Measurements from ENCODE around the gene CDK5RAP2. TPM values are rescaled to one million over a fixed set of nuclear protein-coding genes. Genes with fewer than 3 reads are reported as not detected.

The CDK5RAP2 gene
- total RNA-seq, 4 donors from 2014 or later, result 41.6 to 77.2 (median 43.2) TPM

- Histone ChIP-seq H3K4me3 (no peak overlapping the region), H3K27ac (no peak overlapping the region), H3K36me3 (peaks cover 0 to 80% of the 10 kb centered on the region in 2 donors), H3K4me1 (peaks cover 0 to 13% (median 0%) of the 10 kb centered on the region in 3 donors), H3K27me3 (no peaks in the 10 kb centered on the region), H3K9me3 (no peaks in the 10 kb centered on the region)
- WGBS, 2 donors (ENCODE audit: low coverage in 1 of 2), result 82 to 88% methylated on average over 3 to 4 of the region's 8 CpGs
- ATAC-seq, result no peak
- TF ChIP-seq POLR2A (IDR thresholded peaks at IDR 0.05) (no peak), EP300 (IDR thresholded peaks at IDR 0.05) (no peak), POLR2AphosphoS5 (IDR thresholded peaks at IDR 0.05) (no peak)
- TF ChIP-seq, protein P1, sequence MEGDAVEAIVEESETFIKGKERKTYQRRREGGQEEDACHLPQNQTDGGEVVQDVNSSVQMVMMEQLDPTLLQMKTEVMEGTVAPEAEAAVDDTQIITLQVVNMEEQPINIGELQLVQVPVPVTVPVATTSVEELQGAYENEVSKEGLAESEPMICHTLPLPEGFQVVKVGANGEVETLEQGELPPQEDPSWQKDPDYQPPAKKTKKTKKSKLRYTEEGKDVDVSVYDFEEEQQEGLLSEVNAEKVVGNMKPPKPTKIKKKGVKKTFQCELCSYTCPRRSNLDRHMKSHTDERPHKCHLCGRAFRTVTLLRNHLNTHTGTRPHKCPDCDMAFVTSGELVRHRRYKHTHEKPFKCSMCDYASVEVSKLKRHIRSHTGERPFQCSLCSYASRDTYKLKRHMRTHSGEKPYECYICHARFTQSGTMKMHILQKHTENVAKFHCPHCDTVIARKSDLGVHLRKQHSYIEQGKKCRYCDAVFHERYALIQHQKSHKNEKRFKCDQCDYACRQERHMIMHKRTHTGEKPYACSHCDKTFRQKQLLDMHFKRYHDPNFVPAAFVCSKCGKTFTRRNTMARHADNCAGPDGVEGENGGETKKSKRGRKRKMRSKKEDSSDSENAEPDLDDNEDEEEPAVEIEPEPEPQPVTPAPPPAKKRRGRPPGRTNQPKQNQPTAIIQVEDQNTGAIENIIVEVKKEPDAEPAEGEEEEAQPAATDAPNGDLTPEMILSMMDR (IDR thresholded peaks at IDR 0.05), result no peak
These were observed 190.1 kb downstream of the CDK5RAP2 start for GRCh38 chr9:120389867-120390266.

DNA sequence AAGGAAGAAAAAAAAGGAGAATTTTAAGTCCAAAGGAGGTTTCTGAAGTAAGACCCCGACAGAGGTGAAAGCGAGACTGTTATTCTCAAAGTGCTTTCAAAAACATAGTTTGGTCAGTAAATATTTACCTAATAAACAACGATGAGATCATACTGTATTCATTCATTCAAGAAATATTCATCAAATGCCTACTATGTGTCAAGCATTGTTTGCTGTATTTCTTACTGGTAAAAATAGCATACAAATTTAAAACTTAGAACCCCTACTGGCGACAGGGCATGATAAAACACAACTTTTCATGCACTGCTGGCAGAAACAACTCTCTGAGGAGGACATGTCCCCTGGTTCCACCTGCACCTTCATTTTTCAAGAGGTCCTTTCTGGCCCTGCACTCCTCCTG lies 190.7 kb downstream of the CDK5RAP2 start:
- ATAC-seq, result no peak
- Histone ChIP-seq H3K27ac (no peak overlapping the region), H3K4me3 (no peak overlapping the region), H3K4me1 (peaks cover 0 to 13% (median 0%) of the 10 kb centered on the region in 3 donors), H3K36me3 (peaks cover 0 to 74% of the 10 kb centered on the region in 2 donors), H3K9me3 (no peaks in the 10 kb centered on the region), H3K27me3 (no peaks in the 10 kb centered on the region)
- TF ChIP-seq, protein P1 (IDR thresholded peaks at IDR 0.05), result no peak
- TF ChIP-seq POLR2AphosphoS5 (IDR thresholded peaks at IDR 0.05) (no peak), EP300 (IDR thresholded peaks at IDR 0.05) (no peak), POLR2A (IDR thresholded peaks at IDR 0.05) (no peak)
- WGBS, 2 donors (ENCODE audit: low coverage in 1 of 2), result 92 to 93% methylated on average over 4 of the region's 4 CpGs

DNA sequence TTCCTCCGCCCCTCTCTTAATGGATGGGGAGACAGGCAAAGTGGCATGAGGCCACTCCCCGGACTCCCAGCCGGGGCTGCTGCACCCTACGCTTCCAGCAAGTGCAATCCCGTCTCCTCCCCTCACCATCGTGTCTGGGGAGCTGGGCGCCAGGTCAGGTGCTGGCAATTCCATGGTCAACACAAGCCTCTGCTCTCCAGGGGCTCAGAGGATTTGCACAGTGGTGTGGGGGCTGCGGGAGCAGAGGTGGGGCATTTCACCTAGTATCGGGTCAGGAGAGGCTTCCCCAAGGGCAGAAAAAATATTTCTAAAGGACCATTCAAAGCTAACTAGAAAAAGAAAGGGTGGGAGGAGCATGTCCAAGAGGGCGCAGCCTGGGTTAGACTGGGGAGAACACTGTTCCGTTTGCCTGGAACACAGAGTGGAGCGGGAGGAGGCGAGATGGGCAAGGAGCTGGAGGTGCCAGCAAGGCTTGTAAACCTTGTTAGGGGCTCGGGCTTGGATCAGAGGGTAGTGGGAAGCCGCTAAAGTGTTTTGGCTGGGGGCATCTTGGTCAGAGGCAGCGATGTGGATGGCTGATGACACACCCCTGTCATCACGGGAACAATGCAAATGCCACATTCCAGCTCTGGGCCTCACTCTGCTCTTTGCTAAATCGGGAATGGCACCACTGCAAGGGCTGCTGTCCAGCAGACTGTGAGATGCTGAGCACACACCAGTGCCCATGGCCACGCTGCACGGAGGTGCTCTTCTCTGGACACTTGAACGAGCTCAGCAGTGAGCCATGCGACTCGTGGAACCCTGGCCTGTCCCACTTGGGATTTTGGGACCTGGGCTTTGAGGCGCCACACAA lies 191.7 kb downstream of the CDK5RAP2 start:
- Histone ChIP-seq H3K36me3 (peaks cover 0 to 64% of the 10 kb centered on the region in 2 donors), H3K9me3 (no peaks in the 10 kb centered on the region), H3K4me1 (peaks cover 0 to 13% (median 0%) of the 10 kb centered on the region in 3 donors), H3K27ac (no peak overlapping the region), H3K4me3 (no peak overlapping the region), H3K27me3 (no peaks in the 10 kb centered on the region)
- WGBS, 2 donors (ENCODE audit: low coverage in 1 of 2), result 82 to 89% methylated on average over 10 to 15 of the region's 24 CpGs
- TF ChIP-seq EP300 (IDR thresholded peaks at IDR 0.05) (no peak), POLR2AphosphoS5 (IDR thresholded peaks at IDR 0.05) (no peak), POLR2A (IDR thresholded peaks at IDR 0.05) (no peak)
- TF ChIP-seq, protein P1 (IDR thresholded peaks at IDR 0.05), result no peak
- ATAC-seq, result no peak

DNA sequence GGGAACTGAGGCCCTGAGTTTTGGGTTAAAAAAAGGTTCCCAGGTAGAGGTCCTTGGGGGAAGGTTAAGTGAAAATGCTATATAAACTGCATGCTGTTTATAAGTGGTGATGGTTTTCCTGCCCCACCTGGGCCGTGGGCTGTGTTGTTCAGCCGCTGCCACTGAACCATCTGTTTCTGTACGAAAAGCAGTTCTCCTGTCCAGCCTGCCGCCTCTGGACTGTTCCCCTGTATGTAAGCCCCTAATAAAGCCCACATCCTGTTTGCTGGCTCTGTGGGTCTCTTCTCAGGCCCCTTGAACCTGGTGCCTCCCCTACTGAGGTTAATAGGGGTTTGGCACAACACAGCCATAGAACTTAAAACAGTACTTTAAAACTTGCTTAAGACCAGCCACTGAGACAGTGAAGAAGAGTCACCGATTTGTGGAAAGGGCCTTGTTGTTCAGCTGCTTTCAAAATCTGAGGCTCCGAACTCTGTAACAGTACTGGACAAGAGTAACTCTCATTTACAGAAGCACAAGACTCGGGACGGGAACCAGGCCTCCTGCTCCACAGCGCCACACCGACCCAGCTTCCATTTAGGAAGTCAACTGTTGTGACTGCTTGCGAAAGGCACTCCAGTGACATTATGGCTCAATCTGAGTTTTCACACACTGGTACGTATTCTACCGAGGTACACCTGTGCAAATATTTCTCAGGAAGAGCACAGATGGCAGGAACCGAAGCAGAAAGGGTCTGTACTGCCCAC lies 192.5 kb downstream of the CDK5RAP2 start:
- no peak for ATAC-seq
- Histone ChIP-seq H3K27me3 (no peaks in the 10 kb centered on the region), H3K27ac (no peak overlapping the region), H3K36me3 (peaks cover 0 to 56% of the 10 kb centered on the region in 2 donors), H3K4me1 (peaks cover 0 to 13% (median 0%) of the 10 kb centered on the region in 3 donors), H3K9me3 (no peaks in the 10 kb centered on the region), H3K4me3 (no peak overlapping the region)
- 83 to 90% methylated on average over 5 to 13 of the region's 14 CpGs for WGBS, 2 donors (ENCODE audit: low coverage in 1 of 2)
- no peak for TF ChIP-seq POLR2AphosphoS5 (IDR thresholded peaks at IDR 0.05)
- TF ChIP-seq, protein P1 (IDR thresholded peaks at IDR 0.05), result no peak
